A172 (cell line): ENCODE measurements around the gene SYTL4. TPM values are rescaled to one million over a fixed set of nuclear protein-coding genes. Genes with fewer than 3 reads are reported as not detected.
"Not testable (repeated sequence)": the region's sequence is repeated elsewhere in the genome, so short reads cannot be mapped to it uniquely, and the experiment has no call there.

Experiments
- DNase-seq: peaks from one replicate; pipeline ENCODE4 v3.0.0-alpha.2; 2015; ENCODE audit warnings: low spot score
- total RNA-seq: library from RNA; depleted of rRNA; stranded (reverse); fragments of >200 nt; shearing (Covaris generic); gene quantifications from 2 replicates; pipeline ENCODE4 v1.2.3, GENCODE V29; 2014; rRNA removed

Gene SYTL4
- 5.4 and 5.7 TPM in 2 replicates for total RNA-seq

GRCh38 chrX:100731441-100732281, at the start of gene SYTL4:
TSS of gene SYTL4 (minus strand) at chrX:100732121. CDS start at chrX:100702037, 30,084 bp downstream.
- no peak for DNase-seq

GRCh38 chrX:100769439-100769838, 37.5 kb upstream of the SYTL4 start:
- not testable (repeated sequence) for DNase-seq

- DNase-seq: peak; percentile 48
Observed at GRCh38 chrX:100768679-100769338, 36.9 kb upstream of the SYTL4 start.

GRCh38 chrX:100750883-100751282, 19.0 kb upstream of the SYTL4 start:
- DNase-seq: no peak

GRCh38 chrX:100748108-100748507, 16.2 kb upstream of the SYTL4 start:
- peak; percentile 42 for DNase-seq

GRCh38 chrX:100747703-100748102, 15.8 kb upstream of the SYTL4 start:
- no peak for DNase-seq

- DNase-seq: no peak
Observed at GRCh38 chrX:100747090-100747489, 15.2 kb upstream of the SYTL4 start.

GRCh38 chrX:100745806-100746537, 14.1 kb upstream of the SYTL4 start:
- no peak for DNase-seq

- DNase-seq: no peak
Observed at GRCh38 chrX:100745205-100745604, 13.3 kb upstream of the SYTL4 start.

GRCh38 chrX:100743009-100743607, 11.2 kb upstream of the SYTL4 start:
- no peak for DNase-seq

GRCh38 chrX:100724006-100724405, 7.9 kb downstream of the SYTL4 start:
- not testable (repeated sequence) for DNase-seq

- no peak for DNase-seq
Observed at GRCh38 chrX:100721328-100721727, 10.6 kb downstream of the SYTL4 start.

- DNase-seq: no peak
Observed at GRCh38 chrX:100720301-100720700, 11.6 kb downstream of the SYTL4 start.

GRCh38 chrX:100719139-100719538, 12.8 kb downstream of the SYTL4 start:
- DNase-seq: no peak

- DNase-seq: no peak
Observed at GRCh38 chrX:100717363-100717762, 14.6 kb downstream of the SYTL4 start.

- no peak for DNase-seq
Observed at GRCh38 chrX:100710816-100711215, 21.1 kb downstream of the SYTL4 start.

GRCh38 chrX:100704581-100705203, 27.2 kb downstream of the SYTL4 start:
- no peak for DNase-seq

- no peak for DNase-seq
Observed at GRCh38 chrX:100700809-100701208, 31.1 kb downstream of the SYTL4 start.

GRCh38 chrX:100698551-100698950, 33.4 kb downstream of the SYTL4 start:
- no peak for DNase-seq

- no peak for DNase-seq
Observed at GRCh38 chrX:100696699-100697351, 35.1 kb downstream of the SYTL4 start.

- DNase-seq: no peak
Observed at GRCh38 chrX:100695991-100696390, 35.9 kb downstream of the SYTL4 start.
